ENCODE results near the gene RIC8A. TPM values are rescaled to one million over a fixed set of nuclear protein-coding genes. Genes with fewer than 3 reads are reported as not detected.
"Not testable (repeated sequence)": the region's sequence is repeated elsewhere in the genome, so short reads cannot be mapped to it uniquely, and the experiment has no call there.

RIC8A gene
- total and polyA plus RNA-seq, 3 experiments from 2014 or later: 103 to 139 (median 137) TPM

- H3K4me3 Mint-ChIP-seq: peak overlapping the region; percentile 83 to 99 (median 96)
- H3K4me3 ChIP-seq (ENCODE audit: low read length): peak overlapping the region; percentile 69
- H3K9me3 ChIP-seq (ENCODE audit: low read length): no peaks in the 10 kb centered on the region
- peak overlapping the region; percentile 69 for H3K27ac ChIP-seq (ENCODE audit: low read depth, low read length)
- H3K36me3 Mint-ChIP-seq: peaks cover 0 to 44% (median 4%) of the 10 kb centered on the region in 3 donors
- no peaks in the 10 kb centered on the region for H3K27me3 ChIP-seq (ENCODE audit: insufficient read depth, low read length, poor library complexity, severe bottlenecking)
- H3K4me1 Mint-ChIP-seq: peaks cover 32 to 60% (median 43%) of the 10 kb centered on the region in 3 donors
- H3K36me3 ChIP-seq (ENCODE audit: insufficient read depth, low read length): peaks cover 4% of the 10 kb centered on the region
- peaks cover 0 to 4% of the 10 kb centered on the region in 2 donors for H3K27me3 Mint-ChIP-seq
- POLR2A ChIA-PET: interaction anchor here (1.6 kb wide), 1 partner anchor 29 kb away, joined by 8 read pairs; the partner anchor contains the start of genes BET1L and RIC8A
- CTCF ChIA-PET: interaction anchor here (1.6 kb wide), 1 partner anchor 32 kb away, joined by 3 read pairs; no protein-coding TSS in a partner anchor
- peaks cover 24% of the 10 kb centered on the region for H3K4me1 ChIP-seq (ENCODE audit: insufficient read depth, low read length)
- H3K27ac Mint-ChIP-seq: peak overlapping the region; percentile 74 to 99 (median 97)
- DNase-seq: peak in 3 of 5 donors; percentile 70 to 89 (median 81)
- no peaks in the 10 kb centered on the region for H3K9me3 Mint-ChIP-seq
These were observed 28.1 kb downstream of the RIC8A start for GRCh38 chr11:235609-235996.

- Mint-ChIP-seq H3K4me1 (peaks cover 32 to 62% (median 44%) of the 10 kb centered on the region in 3 donors), H3K36me3 (peaks cover 0 to 46% (median 5%) of the 10 kb centered on the region in 3 donors), H3K9me3 (no peaks in the 10 kb centered on the region), H3K27ac (peak within 1 kb of the TSS; percentile 98 to 100 (median 100)), H3K27me3 (peaks cover 0 to 4% of the 10 kb centered on the region in 2 donors), H3K4me3 (peak within 1 kb of the TSS; percentile 95 to 100 (median 97))
- H3K4me1 ChIP-seq (ENCODE audit: insufficient read depth, low read length): peaks cover 24% of the 10 kb centered on the region
- POLR2A ChIA-PET: interaction anchor here (1.2 to 2.0 kb wide), 6 partner anchors 29 to 170 kb away, joined by 4 to 17 read pairs (median 8); partner anchors contain the start of genes BET1L and RIC8A
- H3K36me3 ChIP-seq (ENCODE audit: insufficient read depth, low read length): peaks cover 6% of the 10 kb centered on the region
- no peaks in the 10 kb centered on the region for H3K27me3 ChIP-seq (ENCODE audit: insufficient read depth, low read length, poor library complexity, severe bottlenecking)
- H3K27ac ChIP-seq (ENCODE audit: low read depth, low read length): peak within 1 kb of the TSS; percentile 100
- no peaks in the 10 kb centered on the region for H3K9me3 ChIP-seq (ENCODE audit: low read length)
- peak within 1 kb of the TSS; percentile 95 for H3K4me3 ChIP-seq (ENCODE audit: low read length)
- peak; percentile 81 to 92 (median 87) for DNase-seq
- CTCF ChIA-PET: interaction anchor here (1.3 to 3.5 kb wide), 5 partner anchors 15 to 215 kb away, joined by 3 to 20 read pairs (median 11); partner anchors contain the start of genes BET1L, PTDSS2 and RIC8A
These were observed 28.7 kb downstream of the RIC8A start, which contains the start of gene SIRT3 for GRCh38 chr11:235997-236773. Gene SIRT3 (minus strand): TSS chr11:236342. CDS start chr11:236328, 14 bp downstream.

GRCh38 chr11:236774-237767, 29.6 kb downstream of the RIC8A start, which contains the start of gene PSMD13:
Gene PSMD13 (plus strand): TSS chr11:236976. CDS start chr11:237050, 74 bp downstream.
- ChIA-PET CTCF (interaction anchor here (1.2 to 3.5 kb wide), 8 partner anchors 14 to 214 kb away, joined by 3 to 20 read pairs (median 6); partner anchors contain the start of genes BET1L, PTDSS2 and RIC8A), POLR2A (interaction anchor here (0.7 to 2.0 kb wide), 6 partner anchors 22 to 169 kb away, joined by 3 to 17 read pairs (median 8); partner anchors contain the start of genes BET1L and RIC8A)
- Mint-ChIP-seq H3K9me3 (no peaks in the 10 kb centered on the region), H3K27me3 (peaks cover 0 to 4% of the 10 kb centered on the region in 2 donors), H3K27ac (peak within 1 kb of the TSS; percentile 98 to 100 (median 100)), H3K36me3 (peaks cover 0 to 55% (median 13%) of the 10 kb centered on the region in 3 donors), H3K4me3 (peak within 1 kb of the TSS; percentile 95 to 100 (median 97)), H3K4me1 (peaks cover 39 to 71% (median 53%) of the 10 kb centered on the region in 3 donors)
- no peaks in the 10 kb centered on the region for H3K9me3 ChIP-seq (ENCODE audit: low read length)
- H3K27me3 ChIP-seq (ENCODE audit: insufficient read depth, low read length, poor library complexity, severe bottlenecking): no peaks in the 10 kb centered on the region
- peak within 1 kb of the TSS; percentile 95 for H3K4me3 ChIP-seq (ENCODE audit: low read length)
- H3K4me1 ChIP-seq (ENCODE audit: insufficient read depth, low read length): peaks cover 24% of the 10 kb centered on the region
- H3K36me3 ChIP-seq (ENCODE audit: insufficient read depth, low read length): peaks cover 11% of the 10 kb centered on the region
- peak within 1 kb of the TSS; percentile 100 for H3K27ac ChIP-seq (ENCODE audit: low read depth, low read length)
- DNase-seq: peak; percentile 83 to 91 (median 88)

- H3K4me3 ChIP-seq (ENCODE audit: low read length): not testable (repeated sequence)
- POLR2A ChIA-PET: interaction anchor here (1.7 to 2.0 kb wide), 2 partner anchors 30 to 168 kb away, joined by 7 to 9 read pairs; no protein-coding TSS in a partner anchor
These were observed 30.8 kb downstream of the RIC8A start for GRCh38 chr11:238346-238745.

GRCh38 chr11:240315-240714, 32.8 kb downstream of the RIC8A start:
- H3K36me3 Mint-ChIP-seq: peaks cover 7 to 79% (median 20%) of the 10 kb centered on the region in 3 donors
- no peak for DNase-seq
- POLR2A ChIA-PET: interaction anchor here (0.6 to 1.3 kb wide), 2 partner anchors 33 to 41 kb away, joined by 3 read pairs; partner anchors contain the start of genes BET1L and RIC8A

More at GRCh38 chr11:238346-238745, 30.8 kb downstream of the RIC8A start:
- not testable (repeated sequence) for DNase-seq; H3K9me3 ChIP-seq (ENCODE audit: low read length); H3K9me3 Mint-ChIP-seq; H3K27ac ChIP-seq (ENCODE audit: low read depth, low read length); H3K27me3 ChIP-seq (ENCODE audit: insufficient read depth, low read length, poor library complexity, severe bottlenecking); H3K27me3 Mint-ChIP-seq
- Histone ChIP-seq H3K4me1 (ENCODE audit: insufficient read depth, low read length) (peaks cover 24% of the 10 kb centered on the region), H3K36me3 (ENCODE audit: insufficient read depth, low read length) (peaks cover 14% of the 10 kb centered on the region)
- Mint-ChIP-seq H3K4me3 (peak overlapping the region; percentile 58 to 100 (median 97)), H3K36me3 (peaks cover 3 to 60% (median 14%) of the 10 kb centered on the region in 3 donors), H3K27ac (peak overlapping the region in 7 of 8 donors; percentile 71 to 100 (median 100)), H3K4me1 (peaks cover 45 to 71% (median 61%) of the 10 kb centered on the region in 3 donors)
- CTCF ChIA-PET: interaction anchor here (1.8 to 3.5 kb wide), 5 partner anchors 12 to 212 kb away, joined by 4 to 20 read pairs (median 11); partner anchors contain the start of gene PTDSS2

GRCh38 chr11:241634-242033, 34.1 kb downstream of the RIC8A start:
- H3K4me1 ChIP-seq (ENCODE audit: insufficient read depth, low read length): peaks cover 13% of the 10 kb centered on the region
- ChIA-PET CTCF (interaction anchor here (1.7 to 2.3 kb wide), 2 partner anchors 8 to 35 kb away, joined by 3 to 15 read pairs; partner anchors contain the start of gene BET1L), POLR2A (interaction anchor here (0.8 kb wide), 1 partner anchor 34 kb away, joined by 3 read pairs; the partner anchor contains the start of genes BET1L and RIC8A)
- H3K4me1 Mint-ChIP-seq: peaks cover 34 to 56% (median 55%) of the 10 kb centered on the region in 3 donors
- H3K27me3 Mint-ChIP-seq: peaks cover 0 to 2% of the 10 kb centered on the region in 2 donors
- H3K27ac ChIP-seq (ENCODE audit: low read depth, low read length): no peak overlapping the region
- no peaks in the 10 kb centered on the region for H3K9me3 ChIP-seq (ENCODE audit: low read length)
- H3K36me3 Mint-ChIP-seq: peaks cover 10 to 85% (median 28%) of the 10 kb centered on the region in 3 donors
- no peak overlapping the region for H3K4me3 ChIP-seq (ENCODE audit: low read length)
- peak overlapping the region in 4 of 8 donors; percentile 5 to 66 (median 59) for H3K27ac Mint-ChIP-seq
- H3K36me3 ChIP-seq (ENCODE audit: insufficient read depth, low read length): peaks cover 37% of the 10 kb centered on the region
- no peak for DNase-seq
- H3K9me3 Mint-ChIP-seq: no peaks in the 10 kb centered on the region
- no peaks in the 10 kb centered on the region for H3K27me3 ChIP-seq (ENCODE audit: insufficient read depth, low read length, poor library complexity, severe bottlenecking)
- H3K4me3 Mint-ChIP-seq: peak overlapping the region in 1 of 7 donors; percentile 26

More at GRCh38 chr11:240315-240714, 32.8 kb downstream of the RIC8A start:
- Histone ChIP-seq H3K36me3 (ENCODE audit: insufficient read depth, low read length) (peaks cover 30% of the 10 kb centered on the region), H3K9me3 (ENCODE audit: low read length) (no peaks in the 10 kb centered on the region), H3K4me3 (ENCODE audit: low read length) (no peak overlapping the region), H3K27me3 (ENCODE audit: insufficient read depth, low read length, poor library complexity, severe bottlenecking) (no peaks in the 10 kb centered on the region), H3K27ac (ENCODE audit: low read depth, low read length) (no peak overlapping the region), H3K4me1 (ENCODE audit: insufficient read depth, low read length) (peaks cover 18% of the 10 kb centered on the region)
- CTCF ChIA-PET: interaction anchor here (2.3 kb wide), 1 partner anchor 10 kb away, joined by 15 read pairs; no protein-coding TSS in a partner anchor
- Mint-ChIP-seq H3K9me3 (no peaks in the 10 kb centered on the region), H3K4me1 (peaks cover 39 to 65% (median 63%) of the 10 kb centered on the region in 3 donors), H3K4me3 (peak overlapping the region in 1 of 7 donors; percentile 1), H3K27me3 (peaks cover 0 to 4% of the 10 kb centered on the region in 2 donors), H3K27ac (peak overlapping the region in 3 of 8 donors; percentile 17 to 66 (median 47))
